Stimulated activated CD8-positive, alpha-beta memory T cell treated with anti-CD3 and anti-CD28 coated beads, Interleukin-2, amount 100 ng/mL, for 48 hours (primary cell): ENCODE measurements around the gene MDN1.

Experiments
- DNase-seq, 2 donors: peaks; one replicate each; pipeline ENCODE4 v3.0.0-alpha.2; 2020; ENCODE audit warnings: low read depth in 2 of 2

The MDN1 gene

GRCh38 chr6:89605861-89606260 is 213.7 kb downstream of the MDN1 start:
- no peak for DNase-seq

- DNase-seq: no peak
Measured at GRCh38 chr6:89604653-89605052, 214.9 kb downstream of the MDN1 start.

GRCh38 chr6:89602166-89602565 is 217.4 kb downstream of the MDN1 start:
- no peak for DNase-seq

GRCh38 chr6:89599727-89600126 is 219.9 kb downstream of the MDN1 start:
- DNase-seq: no peak

- no peak for DNase-seq
Measured at GRCh38 chr6:89597988-89598387, 221.6 kb downstream of the MDN1 start.

GRCh38 chr6:89597372-89597771 is 222.2 kb downstream of the MDN1 start:
- DNase-seq: no peak

GRCh38 chr6:89596484-89596883 is 223.1 kb downstream of the MDN1 start:
- DNase-seq: no peak

- no peak for DNase-seq
Measured at GRCh38 chr6:89596056-89596455, 223.5 kb downstream of the MDN1 start.
